Measurements from ENCODE around the gene CDK10. TPM values are rescaled to one million over a fixed set of nuclear protein-coding genes. Genes with fewer than 3 reads are reported as not detected.
A peak's percentile ranks its signal among the peaks of the same experiment; 100 is the strongest.
"Not testable (repeated sequence)": the region's sequence is repeated elsewhere in the genome, so short reads cannot be mapped to it uniquely, and the experiment has no call there.

CDK10 gene
- total RNA-seq, 1 experiment from 2014 or later = 116 TPM

DNA sequence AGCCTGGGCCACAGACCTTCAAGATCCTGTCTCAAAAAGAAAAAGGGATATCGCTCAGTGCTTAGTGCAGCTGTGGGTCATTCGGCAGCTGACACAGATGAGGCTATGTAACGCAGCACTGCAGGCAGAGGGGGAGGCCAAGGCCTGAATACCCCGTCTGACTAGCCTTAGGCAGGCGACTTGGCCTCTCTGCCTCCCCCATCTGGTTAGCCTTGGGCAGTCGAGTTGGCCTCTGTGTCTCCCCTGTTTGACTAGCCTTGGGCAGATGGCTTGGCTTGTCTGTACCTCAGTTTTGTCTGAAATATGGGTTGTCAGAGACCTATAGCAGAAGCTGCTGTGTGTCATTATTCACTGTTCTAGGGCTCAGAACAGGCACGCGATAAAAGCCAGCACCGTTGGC is 18.9 kb upstream of the CDK10 start:
- DNase-seq (ENCODE audit: low spot score) = no peak

DNA sequence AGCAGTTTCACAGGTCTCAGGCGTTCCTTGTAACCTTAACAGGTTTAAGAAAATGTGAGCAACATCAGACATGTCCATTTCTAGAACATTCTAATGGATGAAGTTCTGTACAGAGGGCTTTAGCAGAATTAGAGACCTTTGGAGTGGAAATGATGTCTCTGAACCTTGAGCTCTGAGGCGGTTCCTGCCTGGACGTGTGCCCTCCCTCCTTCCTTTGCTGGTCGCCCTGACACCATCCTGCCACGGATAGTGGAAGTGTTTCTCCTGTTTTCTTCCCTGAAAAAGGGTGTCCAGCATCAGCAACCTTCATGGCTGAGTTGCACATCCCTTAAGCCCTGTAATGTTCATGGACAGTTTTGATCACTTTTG is 17.7 kb upstream of the CDK10 start:
- no peak for DNase-seq (ENCODE audit: low spot score)

- DNase-seq (ENCODE audit: low spot score) = no peak
Observed at GRCh38 chr16:89669755-89670154, 16.7 kb upstream of the CDK10 start.

GRCh38 chr16:89670496-89671431 is 15.7 kb upstream of the CDK10 start:
- DNase-seq (ENCODE audit: low spot score) = no peak

DNA sequence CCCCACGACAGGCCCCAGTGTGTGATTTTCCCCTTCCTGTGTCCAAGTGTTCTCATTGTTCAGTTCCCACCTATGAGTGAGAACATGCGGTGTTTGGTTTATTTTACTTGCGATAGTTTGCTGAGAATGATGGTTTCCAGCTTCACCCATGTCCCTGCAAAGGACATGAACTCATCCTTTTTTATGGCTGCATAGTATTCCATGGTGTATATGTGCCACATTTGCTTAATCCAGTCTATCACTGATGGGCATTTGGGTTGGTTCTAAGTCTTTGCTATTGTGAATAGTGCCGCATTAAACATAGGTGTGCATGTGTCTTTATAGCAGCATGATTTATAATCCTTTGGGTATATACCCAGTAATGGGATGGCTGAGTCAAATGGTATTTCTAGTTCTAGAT is 14.9 kb upstream of the CDK10 start:
- DNase-seq (ENCODE audit: low spot score) = not testable (repeated sequence)

GRCh38 chr16:89672177-89672941 is 14.1 kb upstream of the CDK10 start:
- no peak for DNase-seq (ENCODE audit: low spot score)

- DNase-seq (ENCODE audit: low spot score) = no peak
Observed at GRCh38 chr16:89678258-89678657, 8.2 kb upstream of the CDK10 start.

- DNase-seq (ENCODE audit: low spot score) = no peak
Observed at GRCh38 chr16:89685916-89686315, 573 bp upstream of the CDK10 start.

DNA sequence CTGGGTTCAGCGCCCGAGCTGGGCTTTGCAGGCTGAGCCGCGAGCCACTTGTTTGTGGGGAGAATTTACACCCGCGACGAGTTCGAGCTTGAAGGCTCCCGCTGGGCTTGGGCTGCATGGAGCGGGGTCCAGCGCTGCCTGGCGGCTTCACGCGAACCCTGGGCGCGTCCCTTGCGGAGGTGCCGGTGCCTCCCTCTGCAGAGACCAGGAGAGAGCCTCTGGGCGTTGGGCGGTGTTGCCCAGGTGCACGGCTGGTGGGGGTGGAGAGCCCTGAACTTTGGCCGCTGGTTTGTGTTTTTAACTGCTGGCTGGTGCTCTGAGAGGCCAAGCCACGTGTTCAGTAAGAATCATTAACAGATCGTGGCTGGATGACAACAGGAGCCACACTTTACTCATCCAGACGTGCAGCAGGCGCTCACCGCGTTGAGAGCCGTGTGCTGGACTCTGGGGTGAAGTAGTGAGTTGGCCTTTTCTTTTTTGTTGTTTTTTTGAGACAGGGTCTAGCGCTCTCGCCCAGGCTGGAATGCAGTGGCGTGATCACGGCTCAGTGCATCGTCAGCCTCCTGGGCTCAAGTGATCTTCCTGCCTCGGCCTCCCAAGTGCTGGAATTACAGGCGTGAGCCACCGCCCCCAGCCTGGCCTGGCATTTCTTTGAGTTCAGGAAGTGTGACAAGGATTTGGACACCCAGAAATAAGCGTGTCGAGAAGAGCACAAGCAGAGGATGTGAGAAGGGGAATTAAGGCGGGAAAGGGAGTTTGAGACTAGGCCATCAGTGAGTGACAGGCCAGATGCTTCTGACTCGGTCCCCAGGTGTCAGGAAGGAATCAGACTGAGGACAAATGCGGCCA is 827 bp downstream of the CDK10 start:
- DNase-seq (ENCODE audit: low spot score) = peak; percentile 94

DNA sequence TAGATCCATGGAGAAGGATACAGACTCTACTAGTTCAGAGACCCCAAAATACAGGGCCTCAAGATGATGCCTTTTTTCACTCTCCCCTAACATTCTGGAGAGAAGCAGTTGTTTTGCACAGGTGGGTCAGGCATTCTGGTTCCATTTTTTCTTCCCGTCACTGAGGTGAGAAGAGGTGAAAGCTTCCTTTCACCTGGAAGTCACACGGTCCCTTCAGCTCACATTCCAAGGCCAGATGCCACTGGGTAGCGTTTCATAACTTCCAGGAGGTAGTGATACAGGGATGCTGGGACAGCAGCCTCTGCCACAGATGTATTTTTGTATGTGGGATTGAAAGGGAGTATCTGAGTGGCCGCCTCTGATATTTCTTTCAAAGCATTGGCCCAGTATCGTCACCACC is 1.9 kb downstream of the CDK10 start:
- no peak for DNase-seq (ENCODE audit: low spot score)

DNA sequence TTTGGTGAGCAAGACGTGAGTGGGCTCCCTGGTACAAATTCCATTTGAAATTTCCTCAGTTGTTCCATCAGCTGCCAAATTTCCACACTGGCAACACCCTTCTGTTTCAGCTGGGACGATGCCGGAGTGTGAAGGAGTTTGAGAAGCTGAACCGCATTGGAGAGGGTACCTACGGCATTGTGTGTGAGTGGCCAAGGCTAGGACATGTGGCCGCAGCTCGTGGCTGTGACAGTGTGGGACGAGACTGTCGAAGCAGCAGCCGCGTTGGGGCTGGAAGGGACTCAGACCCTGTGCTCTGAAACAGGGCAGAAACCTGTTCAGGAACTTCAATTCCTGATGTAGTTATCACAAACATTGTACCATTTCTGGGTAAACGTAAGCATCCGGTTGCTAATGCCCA is 2.7 kb downstream of the CDK10 start:
- DNase-seq (ENCODE audit: low spot score) = no peak

- not testable (repeated sequence) for DNase-seq (ENCODE audit: low spot score)
Observed at GRCh38 chr16:89689621-89690020, 3.1 kb downstream of the CDK10 start.

DNA sequence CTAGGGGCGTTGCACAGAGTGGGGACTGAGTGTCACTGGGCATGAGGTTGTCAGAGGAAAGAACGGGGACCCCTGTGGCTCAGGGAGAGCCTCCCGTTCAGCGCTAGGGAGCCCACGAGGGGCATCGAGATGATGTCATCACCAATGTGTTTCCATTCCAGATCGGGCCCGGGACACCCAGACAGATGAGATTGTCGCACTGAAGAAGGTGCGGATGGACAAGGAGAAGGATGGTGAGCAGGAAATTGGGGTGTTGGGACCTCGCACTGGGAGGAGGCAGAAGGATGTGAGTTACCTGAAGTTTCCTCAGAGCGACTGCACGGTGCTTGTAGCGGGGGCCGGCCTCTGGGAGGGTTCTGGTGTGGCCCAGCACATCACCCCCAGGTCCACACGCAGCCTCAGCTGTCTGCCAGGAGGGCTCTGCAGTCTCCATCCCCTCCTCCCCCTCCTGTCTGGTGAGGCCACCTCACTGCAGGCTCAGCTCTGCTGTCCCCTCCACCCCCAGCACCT is 4.0 kb downstream of the CDK10 start:
- no peak for DNase-seq (ENCODE audit: low spot score)

DNA sequence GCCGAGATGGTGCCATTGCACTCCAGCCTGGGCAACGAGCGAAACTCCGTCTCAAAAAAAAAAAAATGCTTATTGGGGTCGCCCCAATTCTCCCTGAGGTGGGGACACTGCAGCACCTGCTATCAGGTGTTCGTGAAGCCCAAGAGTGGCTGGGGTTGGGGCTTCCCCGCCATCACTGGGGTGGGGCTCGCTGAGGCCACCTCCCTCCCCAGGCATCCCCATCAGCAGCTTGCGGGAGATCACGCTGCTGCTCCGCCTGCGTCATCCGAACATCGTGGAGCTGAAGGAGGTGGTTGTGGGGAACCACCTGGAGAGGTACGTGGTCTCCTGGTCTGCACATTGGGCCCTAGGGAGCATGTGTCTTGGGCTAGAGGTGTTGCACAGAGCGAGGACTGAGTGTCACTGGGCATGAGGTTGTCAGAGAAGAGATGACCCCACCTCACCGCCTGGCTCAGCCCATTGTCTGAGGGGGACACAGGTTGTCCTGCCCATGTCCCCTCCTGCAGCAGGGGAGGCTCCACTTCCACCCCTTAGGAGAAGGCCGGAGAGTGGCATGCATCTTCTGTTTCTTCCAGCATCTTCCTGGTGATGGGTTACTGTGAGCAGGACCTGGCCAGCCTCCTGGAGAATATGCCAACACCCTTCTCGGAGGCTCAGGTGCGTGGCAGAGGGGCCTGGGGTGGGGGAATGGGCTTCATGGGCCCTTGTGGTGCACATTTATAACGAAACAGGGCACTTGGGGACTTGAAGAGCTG is 4.9 kb downstream of the CDK10 start:
- no peak for DNase-seq (ENCODE audit: low spot score)

- no peak for DNase-seq (ENCODE audit: low spot score)
Observed at GRCh38 chr16:89691986-89692569, 5.6 kb downstream of the CDK10 start.

- no peak for DNase-seq (ENCODE audit: low spot score)
Observed at GRCh38 chr16:89693289-89693731, 6.8 kb downstream of the CDK10 start.

GRCh38 chr16:89693931-89694783 is 7.7 kb downstream of the CDK10 start:
- DNase-seq (ENCODE audit: low spot score) = no peak

DNA sequence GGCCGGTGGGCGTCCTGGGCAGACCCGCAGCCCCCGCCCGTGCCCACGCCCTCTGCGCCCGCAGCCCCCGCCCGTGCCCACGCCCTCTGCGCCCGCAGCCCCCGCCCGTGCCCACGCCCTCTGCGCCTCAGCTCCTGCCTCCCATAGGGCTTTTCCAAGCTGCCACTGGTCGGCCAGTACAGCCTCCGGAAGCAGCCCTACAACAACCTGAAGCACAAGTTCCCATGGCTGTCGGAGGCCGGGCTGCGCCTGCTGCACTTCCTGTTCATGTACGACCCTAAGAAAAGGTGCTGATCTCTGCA is 8.2 kb downstream of the CDK10 start:
- DNase-seq (ENCODE audit: low spot score) = not testable (repeated sequence)

DNA sequence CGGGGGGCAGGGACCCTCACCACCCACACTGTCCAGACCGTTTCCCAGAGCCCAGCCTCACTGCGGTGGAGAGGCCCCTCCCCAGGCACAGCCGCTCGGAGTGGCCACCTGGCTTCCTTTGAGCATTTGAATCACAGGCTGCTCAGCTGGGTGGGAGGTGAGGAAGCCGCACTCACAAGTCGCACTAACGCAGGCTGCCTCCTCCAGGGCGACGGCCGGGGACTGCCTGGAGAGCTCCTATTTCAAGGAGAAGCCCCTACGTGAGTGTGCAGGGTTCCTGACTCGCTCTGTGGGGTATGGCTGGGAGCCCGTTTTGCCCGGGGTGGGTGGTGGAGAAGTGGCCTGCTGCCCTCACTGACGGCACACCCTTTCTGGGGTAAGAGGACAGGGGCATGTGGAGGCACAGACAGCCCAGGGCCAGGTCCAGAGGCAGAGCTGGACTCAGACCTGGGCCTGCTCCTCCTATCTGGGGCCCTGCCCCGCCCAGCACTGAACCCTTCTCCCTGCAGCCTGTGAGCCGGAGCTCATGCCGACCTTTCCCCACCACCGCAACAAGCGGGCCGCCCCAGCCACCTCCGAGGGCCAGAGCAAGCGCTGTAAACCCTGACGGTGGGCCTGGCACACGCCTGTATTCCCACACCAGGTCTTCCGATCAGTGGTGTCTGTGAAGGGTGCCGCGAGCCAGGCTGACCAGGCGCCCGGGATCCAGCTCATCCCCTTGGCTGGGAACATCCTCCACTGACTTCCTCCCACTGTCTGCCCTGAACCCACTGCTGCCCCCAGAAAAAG is 8.8 kb downstream of the CDK10 start:
- DNase-seq (ENCODE audit: low spot score) = no peak
